ENCODE results near the gene SLC9A9. TPM values are rescaled to one million over a fixed set of nuclear protein-coding genes. Genes with fewer than 3 reads are reported as not detected.
"Not testable (repeated sequence)": the region's sequence is repeated elsewhere in the genome, so short reads cannot be mapped to it uniquely, and the experiment has no call there.

The SLC9A9 gene
- polyA plus RNA-seq, 2 donors, result 8.3 to 11.9 TPM

- WGBS, 2 donors, result 65 to 75% methylated on average over 1 of the region's 1 CpG
Observed at GRCh38 chr3:143819890-143820289, 28.4 kb downstream of the SLC9A9 start.

GRCh38 chr3:143814443-143814889 lies 33.8 kb downstream of the SLC9A9 start:
- Histone ChIP-seq H3K4me3 (ENCODE audit: low read depth in 1 of 2, low read length in 2 of 2) (no peak overlapping the region), H3K27ac (ENCODE audit: low read depth in 2 of 2, low read length in 1 of 2) (peak overlapping the region in 1 of 2 donors; percentile 9), H3K27me3 (ENCODE audit: control insufficient read depth in 1 of 2, insufficient read depth in 2 of 2, low read length in 2 of 2) (no peaks in the 10 kb centered on the region), H3K36me3 (ENCODE audit: control insufficient read depth in 2 of 2, insufficient read depth in 2 of 2, low read length in 1 of 2) (no peaks in the 10 kb centered on the region), H3K4me1 (ENCODE audit: control insufficient read depth in 2 of 2, insufficient read depth in 2 of 2, low read length in 1 of 2) (no peaks in the 10 kb centered on the region), H3K9me3 (ENCODE audit: control insufficient read depth in 2 of 2, insufficient read depth in 1 of 2, low read depth in 1 of 2, low read length in 1 of 2) (no peaks in the 10 kb centered on the region)
- 72 to 75% methylated on average over 3 of the region's 3 CpGs for WGBS, 2 donors

More at GRCh38 chr3:143819890-143820289, 28.4 kb downstream of the SLC9A9 start:
- no peak overlapping the region for H3K27ac ChIP-seq (ENCODE audit: low read depth in 2 of 2, low read length in 1 of 2)
- H3K4me3 ChIP-seq (ENCODE audit: low read depth in 1 of 2, low read length in 2 of 2), result no peak overlapping the region
- H3K9me3 ChIP-seq (ENCODE audit: control insufficient read depth in 2 of 2, insufficient read depth in 1 of 2, low read depth in 1 of 2, low read length in 1 of 2), result no peaks in the 10 kb centered on the region
- peaks cover 0 to 3% of the 10 kb centered on the region in 2 donors for H3K4me1 ChIP-seq (ENCODE audit: control insufficient read depth in 2 of 2, insufficient read depth in 2 of 2, low read length in 1 of 2)
- H3K27me3 ChIP-seq (ENCODE audit: control insufficient read depth in 1 of 2, insufficient read depth in 2 of 2, low read length in 2 of 2), result no peaks in the 10 kb centered on the region
- no peaks in the 10 kb centered on the region for H3K36me3 ChIP-seq (ENCODE audit: control insufficient read depth in 2 of 2, insufficient read depth in 2 of 2, low read length in 1 of 2)

DNA sequence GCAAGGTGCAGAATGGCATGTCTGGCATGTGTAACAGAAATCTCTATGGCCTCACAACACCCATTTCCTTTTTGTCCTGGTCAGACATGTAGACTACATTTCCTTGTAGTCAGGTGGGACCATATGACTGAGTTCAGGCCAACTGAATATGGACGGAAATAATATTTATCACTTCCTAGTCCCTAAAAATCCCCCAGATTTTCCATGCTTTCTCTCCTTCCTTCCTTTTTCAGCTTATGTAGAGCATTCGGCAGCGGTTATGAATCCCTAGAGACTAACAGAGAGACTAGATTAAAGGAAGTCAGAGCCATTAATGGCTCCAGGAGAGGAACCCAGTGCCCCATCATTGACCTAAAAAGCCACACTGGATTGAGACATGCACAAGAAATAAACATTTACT lies 35.8 kb downstream of the SLC9A9 start:
- Histone ChIP-seq H3K36me3 (ENCODE audit: control insufficient read depth in 2 of 2, insufficient read depth in 2 of 2, low read length in 1 of 2) (no peaks in the 10 kb centered on the region), H3K4me1 (ENCODE audit: control insufficient read depth in 2 of 2, insufficient read depth in 2 of 2, low read length in 1 of 2) (no peaks in the 10 kb centered on the region), H3K27me3 (ENCODE audit: control insufficient read depth in 1 of 2, insufficient read depth in 2 of 2, low read length in 2 of 2) (no peaks in the 10 kb centered on the region), H3K27ac (ENCODE audit: low read depth in 2 of 2, low read length in 1 of 2) (no peak overlapping the region), H3K4me3 (ENCODE audit: low read depth in 1 of 2, low read length in 2 of 2) (no peak overlapping the region), H3K9me3 (ENCODE audit: control insufficient read depth in 2 of 2, insufficient read depth in 1 of 2, low read depth in 1 of 2, low read length in 1 of 2) (no peaks in the 10 kb centered on the region)
- WGBS, 2 donors, result 71 to 86% methylated on average over 3 of the region's 3 CpGs

GRCh38 chr3:143811602-143812001 lies 36.7 kb downstream of the SLC9A9 start:
- no peaks in the 10 kb centered on the region for H3K27me3 ChIP-seq (ENCODE audit: control insufficient read depth in 1 of 2, insufficient read depth in 2 of 2, low read length in 2 of 2)
- H3K4me1 ChIP-seq (ENCODE audit: control insufficient read depth in 2 of 2, insufficient read depth in 2 of 2, low read length in 1 of 2), result no peaks in the 10 kb centered on the region
- H3K4me3 ChIP-seq (ENCODE audit: low read depth in 1 of 2, low read length in 2 of 2), result no peak overlapping the region
- no peaks in the 10 kb centered on the region for H3K9me3 ChIP-seq (ENCODE audit: control insufficient read depth in 2 of 2, insufficient read depth in 1 of 2, low read depth in 1 of 2, low read length in 1 of 2)
- H3K36me3 ChIP-seq (ENCODE audit: control insufficient read depth in 2 of 2, insufficient read depth in 2 of 2, low read length in 1 of 2), result no peaks in the 10 kb centered on the region
- WGBS, 2 donors, result 81 to 82% methylated on average over 8 of the region's 8 CpGs
- no peak overlapping the region for H3K27ac ChIP-seq (ENCODE audit: low read depth in 2 of 2, low read length in 1 of 2)

GRCh38 chr3:143810953-143811265 lies 37.4 kb downstream of the SLC9A9 start:
- Histone ChIP-seq H3K36me3 (ENCODE audit: control insufficient read depth in 2 of 2, insufficient read depth in 2 of 2, low read length in 1 of 2) (no peaks in the 10 kb centered on the region), H3K27me3 (ENCODE audit: control insufficient read depth in 1 of 2, insufficient read depth in 2 of 2, low read length in 2 of 2) (no peaks in the 10 kb centered on the region), H3K27ac (ENCODE audit: low read depth in 2 of 2, low read length in 1 of 2) (no peak overlapping the region), H3K9me3 (ENCODE audit: control insufficient read depth in 2 of 2, insufficient read depth in 1 of 2, low read depth in 1 of 2, low read length in 1 of 2) (no peaks in the 10 kb centered on the region), H3K4me3 (ENCODE audit: low read depth in 1 of 2, low read length in 2 of 2) (no peak overlapping the region), H3K4me1 (ENCODE audit: control insufficient read depth in 2 of 2, insufficient read depth in 2 of 2, low read length in 1 of 2) (no peaks in the 10 kb centered on the region)
- WGBS, 2 donors, result 87 to 90% methylated on average over 2 of the region's 2 CpGs

DNA sequence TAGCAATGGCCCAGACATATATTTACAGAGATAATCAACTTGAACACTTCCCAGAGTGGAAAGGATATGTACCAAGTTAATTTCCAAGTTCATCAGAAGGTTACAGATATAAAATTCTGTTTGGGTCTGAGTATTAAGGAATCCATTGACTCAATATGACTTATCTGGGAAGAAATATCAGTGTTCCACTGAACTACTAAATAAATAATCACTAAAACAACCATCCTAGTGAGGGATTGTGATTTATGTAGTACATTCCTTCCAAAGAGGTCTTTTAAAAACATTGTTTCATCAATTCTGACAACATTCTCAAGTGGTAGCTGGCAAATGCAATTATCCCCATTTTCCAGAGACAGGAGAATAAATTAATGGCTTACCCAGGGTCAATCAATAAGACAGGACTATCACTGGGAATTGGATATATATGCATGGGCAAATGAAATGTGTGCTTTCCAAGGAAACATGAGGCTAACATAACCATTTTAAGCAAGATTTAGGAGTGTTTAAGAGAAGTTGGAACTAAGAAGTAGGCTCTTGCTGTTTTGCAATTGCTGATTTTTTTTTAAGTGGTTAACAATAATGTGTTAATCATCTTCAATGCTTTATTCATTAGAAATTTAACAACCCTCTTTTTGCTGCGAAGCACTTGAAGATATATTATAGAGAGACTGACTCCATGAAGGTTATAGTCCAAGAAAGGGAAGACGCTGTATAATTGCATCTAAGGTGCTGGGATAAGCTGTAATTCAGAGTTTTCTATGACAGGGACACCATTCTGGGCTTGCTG lies 37.9 kb downstream of the SLC9A9 start:
- Histone ChIP-seq H3K36me3 (ENCODE audit: control insufficient read depth in 2 of 2, insufficient read depth in 2 of 2, low read length in 1 of 2) (no peaks in the 10 kb centered on the region), H3K4me3 (ENCODE audit: low read depth in 1 of 2, low read length in 2 of 2) (no peak overlapping the region), H3K4me1 (ENCODE audit: control insufficient read depth in 2 of 2, insufficient read depth in 2 of 2, low read length in 1 of 2) (no peaks in the 10 kb centered on the region), H3K27ac (ENCODE audit: low read depth in 2 of 2, low read length in 1 of 2) (no peak overlapping the region), H3K9me3 (ENCODE audit: control insufficient read depth in 2 of 2, insufficient read depth in 1 of 2, low read depth in 1 of 2, low read length in 1 of 2) (no peaks in the 10 kb centered on the region), H3K27me3 (ENCODE audit: control insufficient read depth in 1 of 2, insufficient read depth in 2 of 2, low read length in 2 of 2) (no peaks in the 10 kb centered on the region)
- WGBS, 2 donors, result 85 to 91% methylated on average over 2 of the region's 2 CpGs

DNA sequence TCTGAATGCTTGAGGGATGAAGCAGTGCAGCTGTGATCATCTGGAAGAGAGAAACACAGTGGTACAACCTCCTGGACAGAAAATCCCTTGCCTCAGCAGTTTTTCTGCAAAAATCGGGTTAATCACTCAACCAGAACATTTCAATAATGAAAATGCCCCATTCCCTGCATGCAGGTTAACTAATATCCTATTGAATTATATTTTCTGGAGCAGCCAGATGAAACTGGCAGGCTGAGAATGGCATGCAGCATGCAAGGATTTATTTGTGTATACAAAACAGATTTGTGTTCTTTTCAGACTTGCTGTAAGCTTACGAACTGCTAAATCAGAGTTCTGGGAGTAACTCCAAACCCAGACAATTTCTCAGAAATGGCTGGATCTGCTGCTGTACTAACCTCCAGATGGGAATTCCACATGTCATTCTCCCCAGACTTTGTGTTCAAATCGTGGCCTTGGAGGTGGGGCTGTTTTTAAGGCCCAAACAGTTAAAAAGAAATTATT lies 39.1 kb downstream of the SLC9A9 start:
- 27 to 30% methylated on average over 3 of the region's 3 CpGs for WGBS, 2 donors
- Histone ChIP-seq H3K4me3 (ENCODE audit: low read depth in 1 of 2, low read length in 2 of 2) (no peak overlapping the region), H3K27me3 (ENCODE audit: control insufficient read depth in 1 of 2, insufficient read depth in 2 of 2, low read length in 2 of 2) (no peaks in the 10 kb centered on the region), H3K9me3 (ENCODE audit: control insufficient read depth in 2 of 2, insufficient read depth in 1 of 2, low read depth in 1 of 2, low read length in 1 of 2) (no peaks in the 10 kb centered on the region), H3K4me1 (ENCODE audit: control insufficient read depth in 2 of 2, insufficient read depth in 2 of 2, low read length in 1 of 2) (no peaks in the 10 kb centered on the region), H3K36me3 (ENCODE audit: control insufficient read depth in 2 of 2, insufficient read depth in 2 of 2, low read length in 1 of 2) (no peaks in the 10 kb centered on the region), H3K27ac (ENCODE audit: low read depth in 2 of 2, low read length in 1 of 2) (peak overlapping the region in 1 of 2 donors; percentile 43)

DNA sequence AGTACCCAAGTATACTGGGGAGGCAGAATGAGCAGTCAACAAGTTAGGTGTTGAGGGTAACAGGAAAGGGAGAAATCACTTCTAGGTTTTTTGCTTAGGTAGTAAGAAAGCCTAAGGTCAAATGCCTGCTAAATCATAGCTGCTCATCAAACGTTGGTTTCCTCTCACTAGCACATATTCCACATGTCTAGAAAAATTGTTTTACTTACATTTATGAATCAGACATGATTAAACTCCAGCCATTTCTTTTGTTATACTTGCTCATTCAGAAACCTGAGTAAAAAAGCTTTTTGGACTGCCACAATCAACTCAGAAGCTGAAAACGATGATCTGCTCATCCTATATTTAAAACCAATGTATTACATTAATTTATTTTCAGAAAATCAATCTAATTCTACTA lies 40.2 kb downstream of the SLC9A9 start:
- no peaks in the 10 kb centered on the region for H3K27me3 ChIP-seq (ENCODE audit: control insufficient read depth in 1 of 2, insufficient read depth in 2 of 2, low read length in 2 of 2)
- no peaks in the 10 kb centered on the region for H3K9me3 ChIP-seq (ENCODE audit: control insufficient read depth in 2 of 2, insufficient read depth in 1 of 2, low read depth in 1 of 2, low read length in 1 of 2)
- H3K4me1 ChIP-seq (ENCODE audit: control insufficient read depth in 2 of 2, insufficient read depth in 2 of 2, low read length in 1 of 2), result no peaks in the 10 kb centered on the region
- H3K27ac ChIP-seq (ENCODE audit: low read depth in 2 of 2, low read length in 1 of 2), result peak overlapping the region in 1 of 2 donors; percentile 4
- no peaks in the 10 kb centered on the region for H3K36me3 ChIP-seq (ENCODE audit: control insufficient read depth in 2 of 2, insufficient read depth in 2 of 2, low read length in 1 of 2)
- no peak overlapping the region for H3K4me3 ChIP-seq (ENCODE audit: low read depth in 1 of 2, low read length in 2 of 2)
- 48 to 49% methylated on average over 2 of the region's 2 CpGs for WGBS, 2 donors

DNA sequence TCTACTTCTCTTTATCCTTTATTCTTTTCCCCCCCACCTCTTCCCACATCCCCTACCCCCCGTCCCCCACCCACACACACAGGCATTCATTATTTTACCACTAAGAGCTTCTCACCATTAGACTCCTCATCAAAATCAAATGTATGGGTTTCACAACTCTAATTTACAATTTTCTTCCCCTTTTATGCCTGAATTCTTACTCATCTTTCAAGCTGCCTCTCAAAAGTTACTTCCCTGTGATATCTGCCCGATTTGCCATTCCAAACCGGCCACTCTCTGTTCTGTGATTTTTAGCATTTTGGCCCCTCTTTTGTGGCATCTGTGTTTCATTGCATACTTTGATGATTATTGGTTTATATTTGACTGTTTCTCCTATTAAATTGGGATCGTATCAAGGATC lies 42.2 kb downstream of the SLC9A9 start:
- H3K4me3 ChIP-seq (ENCODE audit: low read depth in 1 of 2, low read length in 2 of 2), result no peak overlapping the region
- WGBS, 2 donors, result 75 to 82% methylated on average over 4 of the region's 4 CpGs
- H3K4me1 ChIP-seq (ENCODE audit: control insufficient read depth in 2 of 2, insufficient read depth in 2 of 2, low read length in 1 of 2), result no peaks in the 10 kb centered on the region
- H3K9me3 ChIP-seq (ENCODE audit: control insufficient read depth in 2 of 2, insufficient read depth in 1 of 2, low read depth in 1 of 2, low read length in 1 of 2), result no peaks in the 10 kb centered on the region
- no peaks in the 10 kb centered on the region for H3K27me3 ChIP-seq (ENCODE audit: control insufficient read depth in 1 of 2, insufficient read depth in 2 of 2, low read length in 2 of 2)
- H3K36me3 ChIP-seq (ENCODE audit: control insufficient read depth in 2 of 2, insufficient read depth in 2 of 2, low read length in 1 of 2), result no peaks in the 10 kb centered on the region
- H3K27ac ChIP-seq (ENCODE audit: low read depth in 2 of 2, low read length in 1 of 2), result no peak overlapping the region

DNA sequence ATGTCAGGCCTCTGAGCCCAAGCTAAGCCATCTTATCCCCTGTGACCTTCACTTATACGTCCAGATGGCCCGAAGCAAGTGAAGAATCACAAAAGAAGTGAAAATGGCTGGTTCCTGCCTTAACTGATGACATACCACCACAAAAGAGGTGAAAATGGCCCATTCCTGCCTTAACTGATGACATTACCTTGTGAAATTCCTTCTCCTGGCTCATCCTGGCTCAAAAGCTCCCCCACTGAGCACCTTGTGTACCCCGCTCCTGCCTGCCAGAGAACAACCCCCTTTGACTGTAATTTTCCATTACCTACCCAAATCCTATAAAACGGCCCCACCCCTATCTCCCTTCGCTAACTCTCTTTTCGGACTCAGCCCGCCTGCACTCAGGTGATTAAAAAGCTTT lies 42.8 kb downstream of the SLC9A9 start:
- not testable (repeated sequence) for H3K4me3 ChIP-seq (ENCODE audit: low read depth in 1 of 2, low read length in 2 of 2); H3K27ac ChIP-seq (ENCODE audit: low read depth in 2 of 2, low read length in 1 of 2); H3K4me1 ChIP-seq (ENCODE audit: control insufficient read depth in 2 of 2, insufficient read depth in 2 of 2, low read length in 1 of 2); H3K27me3 ChIP-seq (ENCODE audit: control insufficient read depth in 1 of 2, insufficient read depth in 2 of 2, low read length in 2 of 2); H3K9me3 ChIP-seq (ENCODE audit: control insufficient read depth in 2 of 2, insufficient read depth in 1 of 2, low read depth in 1 of 2, low read length in 1 of 2); H3K36me3 ChIP-seq (ENCODE audit: control insufficient read depth in 2 of 2, insufficient read depth in 2 of 2, low read length in 1 of 2)
- WGBS, 2 donors, result 91 to 94% methylated on average over 7 of the region's 7 CpGs
